Measurements from ENCODE around the gene SIDT2. TPM values are rescaled to one million over a fixed set of nuclear protein-coding genes. Genes with fewer than 3 reads are reported as not detected.

Gene SIDT2
- total and polyA plus RNA-seq, 2 of the 13 experiments (the other 11 are each of a cell fraction or from before 2014, with no cell fraction given): 11.5 to 28.0 TPM

- TF ChIP-seq IRF9 (CRISPR knock-in tag; IDR thresholded peaks at IDR 0.05; ENCODE audit: borderline replicate concordance) (no peak), HMG20A (CRISPR knock-in tag; IDR thresholded peaks at IDR 0.05; ENCODE audit: borderline replicate concordance) (no peak), FUBP1 (CRISPR knock-in tag; IDR thresholded peaks at IDR 0.05; ENCODE audit: borderline replicate concordance) (no peak), SMAD1 (CRISPR knock-in tag; IDR thresholded peaks at IDR 0.05; ENCODE audit: borderline replicate concordance, low read depth) (no peak), ARID4A (CRISPR knock-in tag; IDR thresholded peaks at IDR 0.05; ENCODE audit: borderline replicate concordance) (peak; percentile 26; the same call in 1 of the 2 replicates), HDAC1 (CRISPR knock-in tag; IDR thresholded peaks at IDR 0.05) (no peak), PHF20 (CRISPR knock-in tag; IDR thresholded peaks at IDR 0.05) (no peak; the same call in 1 of the 2 replicates), SIX1 (CRISPR knock-in tag; IDR thresholded peaks at IDR 0.05; ENCODE audit: borderline replicate concordance) (no peak), ZNF780A (CRISPR knock-in tag; IDR thresholded peaks at IDR 0.05) (no peak), KAT7 (CRISPR knock-in tag; IDR thresholded peaks at IDR 0.05; ENCODE audit: borderline replicate concordance) (no peak), ZNF20 (CRISPR knock-in tag; IDR thresholded peaks at IDR 0.05) (no peak), ZNF44 (CRISPR knock-in tag; IDR thresholded peaks at IDR 0.05) (no peak), ZNF879 (CRISPR knock-in tag; IDR thresholded peaks at IDR 0.05) (no peak), ZNF770 (CRISPR knock-in tag; IDR thresholded peaks at IDR 0.05) (peak; percentile 65), DZIP1 (CRISPR knock-in tag; IDR thresholded peaks at IDR 0.05) (peak; percentile 73; the same call in 1 of the 2 replicates)
These were observed 2.4 kb downstream of the SIDT2 start (continued) for GRCh38 chr11:117180661-117181585.

Data from HepG2 (cell line).